GM18867 (cell line): ENCODE data around the gene TNFRSF13B.

Source experiments
- ATAC-seq: cut with Tn5 transposase; IDR thresholded peaks from one replicate; pipeline ENCODE4 v1.9.1; 2021; ENCODE audit warnings: mild to moderate bottlenecking, moderate library complexity; ENCODE audit not compliant: unreplicated experiment

TNFRSF13B gene

DNA sequence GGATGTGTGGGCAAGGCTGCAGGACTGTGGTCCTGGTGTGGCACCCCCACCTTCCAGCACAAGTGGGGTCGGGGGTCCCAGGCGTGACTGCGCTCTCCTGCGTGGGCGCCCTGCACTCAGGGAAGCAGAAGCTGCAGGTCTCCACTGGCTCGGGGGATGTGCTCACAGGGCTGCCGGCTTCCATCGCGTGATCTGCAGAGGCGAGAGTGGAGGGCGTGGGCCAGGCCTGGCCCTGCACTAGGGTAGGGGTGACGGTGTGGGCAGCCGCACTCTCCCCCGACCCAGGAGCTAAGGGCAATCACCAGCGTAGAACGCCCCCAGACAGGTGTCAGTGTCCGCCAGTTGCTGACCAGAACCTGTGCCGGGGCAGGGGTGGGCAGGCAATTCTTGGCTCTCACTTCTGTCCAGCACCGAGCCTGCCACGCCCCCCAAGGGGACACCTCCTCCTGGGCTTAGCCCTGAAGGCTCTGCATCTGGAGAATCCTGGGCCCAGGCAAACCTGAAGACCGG lies 32.3 kb downstream of the TNFRSF13B start:
- no peak for ATAC-seq

- ATAC-seq: no peak
Measured at GRCh38 chr17:16939208-16939576, 32.7 kb downstream of the TNFRSF13B start.

DNA sequence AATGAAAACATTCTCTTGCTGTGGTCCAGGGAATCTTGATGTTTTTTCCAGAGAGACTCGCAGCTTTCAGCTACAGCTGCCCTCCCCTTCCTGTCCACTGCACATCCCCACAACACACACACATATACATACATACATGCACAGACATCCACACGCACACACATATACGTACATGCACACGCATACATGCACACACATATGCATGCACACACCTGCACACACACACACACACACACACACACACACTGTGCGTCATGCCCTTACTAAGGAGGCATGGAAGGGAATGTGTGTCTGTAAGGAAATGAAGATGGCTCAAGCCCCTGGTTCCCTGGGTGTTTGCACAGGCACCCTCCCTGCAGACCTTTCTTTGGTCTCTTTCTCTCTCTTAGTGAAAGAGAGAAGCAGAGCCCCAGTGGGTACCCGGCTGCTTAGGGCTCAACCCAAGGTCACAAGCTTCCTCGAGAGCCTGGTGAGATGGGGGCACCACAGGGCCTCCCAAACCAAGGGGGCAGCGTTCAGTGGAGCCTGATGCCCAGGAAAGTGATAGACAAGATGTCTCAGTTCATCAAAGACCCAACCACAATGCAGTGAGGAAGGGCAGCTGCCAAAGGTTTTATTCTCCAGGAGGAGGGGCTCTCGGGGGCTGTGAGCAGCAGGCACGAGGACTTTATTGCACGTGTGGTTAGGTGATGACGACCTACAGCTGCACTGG lies 33.3 kb downstream of the TNFRSF13B start:
- ATAC-seq: no peak

DNA sequence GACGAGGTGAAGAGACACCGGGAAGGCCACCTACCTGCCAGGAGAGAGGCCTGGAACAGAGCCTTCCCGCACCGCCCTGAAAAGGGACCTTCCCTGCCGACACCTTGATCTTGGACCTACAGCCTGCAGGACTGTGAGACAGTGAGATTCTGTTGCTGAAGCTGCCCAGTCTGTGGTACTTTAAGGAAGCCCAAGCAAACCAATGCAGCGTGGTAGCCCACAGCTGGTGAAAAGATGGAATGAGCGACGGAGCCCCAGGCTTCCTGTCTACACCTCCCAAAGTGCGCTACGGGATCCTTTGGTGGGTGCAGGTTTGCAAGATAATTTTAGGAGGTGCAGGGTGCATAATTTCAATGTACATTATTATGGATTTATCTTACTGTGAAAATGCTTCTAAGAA lies 33.9 kb downstream of the TNFRSF13B start:
- ATAC-seq: no peak

DNA sequence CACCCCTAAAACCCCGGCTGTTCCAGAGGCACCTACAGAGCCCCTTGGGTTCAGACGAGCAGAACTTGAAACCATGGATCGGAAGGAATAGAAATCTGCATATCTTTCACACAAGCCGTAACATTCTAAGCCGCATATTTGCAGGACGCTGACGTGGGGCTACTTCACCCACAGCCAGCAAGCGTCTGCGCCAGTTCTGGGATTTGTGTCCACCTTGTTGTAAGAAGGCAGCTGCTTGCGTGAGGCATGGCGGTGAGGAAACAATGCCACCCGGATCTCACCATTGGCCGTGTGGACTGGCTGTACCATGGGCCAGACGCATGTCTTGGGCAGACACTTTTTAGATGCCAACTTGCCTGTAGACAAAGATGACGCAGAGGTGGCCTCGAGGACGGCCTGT lies 34.5 kb downstream of the TNFRSF13B start:
- no peak for ATAC-seq

GRCh38 chr17:16936536-16937310 lies 35.2 kb downstream of the TNFRSF13B start:
- ATAC-seq: no peak

- ATAC-seq: no peak
Measured at GRCh38 chr17:16935786-16936185, 36.1 kb downstream of the TNFRSF13B start.

- ATAC-seq: no peak
Measured at GRCh38 chr17:16935241-16935663, 36.7 kb downstream of the TNFRSF13B start.

DNA sequence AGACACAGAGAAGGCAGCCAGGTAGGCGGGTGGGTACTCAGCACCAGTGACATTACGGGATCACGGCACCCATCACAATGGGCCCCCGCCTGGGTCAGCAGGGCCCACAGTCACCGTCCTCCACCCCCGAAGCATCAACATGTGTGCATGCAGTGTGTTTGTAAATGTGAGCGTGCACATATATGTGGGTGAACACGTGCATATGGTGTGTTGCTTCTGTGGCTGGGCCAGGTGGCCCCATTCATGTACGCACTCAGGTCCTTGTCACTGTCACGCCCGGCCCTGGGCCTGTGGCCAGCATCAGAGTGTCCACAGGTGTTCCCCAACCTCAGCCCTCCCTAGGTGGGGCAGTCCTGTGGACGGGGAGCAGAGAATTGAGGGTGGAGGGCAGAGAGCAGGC lies 37.1 kb downstream of the TNFRSF13B start:
- ATAC-seq: no peak

GRCh38 chr17:16934133-16934795 lies 37.7 kb downstream of the TNFRSF13B start:
- no peak for ATAC-seq

- ATAC-seq: no peak
Measured at GRCh38 chr17:16933317-16934132, 38.4 kb downstream of the TNFRSF13B start.

DNA sequence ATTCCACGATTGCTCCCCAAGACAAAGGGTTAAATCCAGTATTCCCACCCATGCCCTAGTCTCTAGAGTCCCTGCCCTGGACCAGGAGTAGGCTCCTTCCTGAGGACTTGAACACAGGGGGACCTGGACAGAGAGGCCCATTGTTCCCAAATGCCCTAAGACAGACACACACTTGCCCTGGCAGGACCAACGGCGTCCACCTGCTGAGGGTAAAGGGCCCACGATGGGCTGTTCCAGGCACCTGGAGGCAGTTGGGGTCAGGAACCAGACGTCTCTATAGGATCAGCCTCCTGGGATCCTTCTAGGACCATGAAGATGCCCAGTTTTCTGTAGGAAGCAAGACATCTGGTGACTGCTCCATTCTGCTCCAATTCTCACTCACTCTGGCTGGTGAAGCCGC lies 39.3 kb downstream of the TNFRSF13B start:
- ATAC-seq: no peak

- ATAC-seq: no peak
Measured at GRCh38 chr17:16932156-16932555, 39.8 kb downstream of the TNFRSF13B start.

DNA sequence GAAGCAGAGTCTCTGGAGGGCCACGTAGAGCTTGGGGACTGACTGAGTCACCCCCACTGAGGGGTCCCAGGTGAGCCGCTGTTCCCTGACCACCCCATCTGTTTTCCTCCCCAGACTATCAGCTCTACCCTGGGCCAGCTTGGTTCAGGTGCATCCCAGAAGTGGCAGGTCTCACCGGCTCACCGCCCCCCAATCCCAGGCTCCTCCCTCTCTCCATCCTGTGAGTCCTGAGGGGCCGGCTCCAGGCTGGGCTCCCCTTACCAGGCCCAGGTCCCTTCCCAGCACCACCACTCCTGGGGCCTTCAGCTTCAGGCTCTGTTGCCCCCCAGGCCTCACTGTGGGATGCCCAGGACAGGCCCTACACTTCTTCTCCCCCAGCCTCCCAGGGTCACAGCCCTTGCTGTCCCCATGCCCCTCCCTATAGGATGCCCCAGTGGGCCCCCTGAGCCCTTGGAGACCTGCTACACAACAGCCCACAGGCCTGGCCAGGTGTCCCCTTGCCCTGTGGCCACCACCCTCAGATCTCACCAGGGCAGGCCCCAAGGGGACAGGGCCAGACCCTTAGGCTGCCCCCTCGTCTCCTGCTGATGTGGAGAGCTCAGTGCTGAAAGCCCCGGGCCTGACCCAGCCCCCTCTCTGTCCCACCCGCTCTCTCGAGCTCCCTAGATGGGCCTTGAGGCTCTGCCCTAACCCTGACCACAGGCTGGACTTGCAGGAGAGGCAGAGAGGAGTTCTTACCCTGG lies 40.4 kb downstream of the TNFRSF13B start:
- ATAC-seq: no peak

GRCh38 chr17:16930571-16931317 lies 41.2 kb downstream of the TNFRSF13B start:
- ATAC-seq: no peak

- no peak for ATAC-seq
Measured at GRCh38 chr17:16929757-16930520, 42.0 kb downstream of the TNFRSF13B start.

DNA sequence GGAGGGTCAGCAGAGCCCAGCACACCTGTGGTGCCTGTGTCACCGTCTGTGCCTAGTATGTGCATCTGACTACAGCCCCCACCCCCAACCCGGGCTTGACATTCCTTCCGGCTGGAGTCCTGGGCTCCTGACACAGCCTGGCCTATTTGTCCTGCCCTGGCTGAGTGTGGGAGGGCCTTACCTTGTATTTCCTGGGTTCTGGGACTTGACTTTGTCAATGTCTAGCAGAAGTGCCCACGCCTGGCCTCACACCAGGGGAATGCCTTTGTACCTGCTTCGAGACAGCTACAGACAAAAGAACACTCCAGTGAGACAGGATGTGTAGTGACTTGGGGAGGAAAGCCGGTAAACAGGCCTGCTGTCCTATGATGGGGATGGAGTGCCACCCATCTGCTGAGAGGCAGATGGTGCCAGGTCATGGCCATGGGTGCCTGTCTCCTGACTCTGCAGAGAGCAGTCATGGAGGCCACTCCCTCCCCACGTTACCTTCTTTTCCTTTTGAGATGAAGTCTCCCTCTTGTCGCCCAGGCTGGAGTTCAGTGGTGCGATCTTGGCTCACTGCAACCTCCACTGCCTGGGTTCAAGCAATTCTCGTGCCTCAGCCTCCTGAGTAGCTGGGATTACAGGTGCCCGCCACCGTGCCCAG lies 42.8 kb downstream of the TNFRSF13B start:
- no peak for ATAC-seq

DNA sequence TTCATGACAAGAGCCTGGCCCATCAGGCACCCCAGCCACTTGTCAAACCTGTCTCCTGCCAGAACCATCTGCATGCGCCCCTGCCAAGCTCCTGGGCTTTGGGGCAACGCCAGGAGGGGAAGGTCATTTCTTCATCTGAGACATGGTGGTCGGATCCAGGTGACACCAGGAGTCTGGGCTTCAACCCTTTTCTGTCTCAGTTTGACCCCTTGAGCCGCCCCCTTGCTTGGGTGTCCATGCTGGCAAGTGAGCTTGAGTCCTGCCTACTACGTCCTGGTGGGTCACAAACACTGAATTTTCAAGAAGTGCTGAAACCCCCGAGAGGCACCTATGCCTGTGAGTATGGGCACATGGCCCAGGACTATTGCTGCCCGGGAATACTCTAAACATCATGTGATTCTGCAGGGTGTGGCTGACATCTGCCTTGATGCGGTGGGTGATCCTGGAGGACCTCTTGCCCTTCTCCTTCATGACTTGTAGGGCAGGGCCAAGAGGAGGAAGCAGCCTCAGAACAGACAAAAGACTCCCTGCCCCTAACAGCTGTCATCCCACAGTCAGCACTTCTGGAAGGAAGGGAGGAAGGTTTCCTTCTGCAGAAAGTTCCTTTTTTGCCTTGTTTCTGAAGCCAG lies 43.4 kb downstream of the TNFRSF13B start:
- ATAC-seq: no peak
